ENCODE data around the gene C3. TPM values are rescaled to one million over a fixed set of nuclear protein-coding genes. Genes with fewer than 3 reads are reported as not detected.
"Not testable (repeated sequence)": the region's sequence is repeated elsewhere in the genome, so short reads cannot be mapped to it uniquely, and the experiment has no call there.

C3 gene
- total RNA-seq, 1 donor, result 14.1 TPM

DNA sequence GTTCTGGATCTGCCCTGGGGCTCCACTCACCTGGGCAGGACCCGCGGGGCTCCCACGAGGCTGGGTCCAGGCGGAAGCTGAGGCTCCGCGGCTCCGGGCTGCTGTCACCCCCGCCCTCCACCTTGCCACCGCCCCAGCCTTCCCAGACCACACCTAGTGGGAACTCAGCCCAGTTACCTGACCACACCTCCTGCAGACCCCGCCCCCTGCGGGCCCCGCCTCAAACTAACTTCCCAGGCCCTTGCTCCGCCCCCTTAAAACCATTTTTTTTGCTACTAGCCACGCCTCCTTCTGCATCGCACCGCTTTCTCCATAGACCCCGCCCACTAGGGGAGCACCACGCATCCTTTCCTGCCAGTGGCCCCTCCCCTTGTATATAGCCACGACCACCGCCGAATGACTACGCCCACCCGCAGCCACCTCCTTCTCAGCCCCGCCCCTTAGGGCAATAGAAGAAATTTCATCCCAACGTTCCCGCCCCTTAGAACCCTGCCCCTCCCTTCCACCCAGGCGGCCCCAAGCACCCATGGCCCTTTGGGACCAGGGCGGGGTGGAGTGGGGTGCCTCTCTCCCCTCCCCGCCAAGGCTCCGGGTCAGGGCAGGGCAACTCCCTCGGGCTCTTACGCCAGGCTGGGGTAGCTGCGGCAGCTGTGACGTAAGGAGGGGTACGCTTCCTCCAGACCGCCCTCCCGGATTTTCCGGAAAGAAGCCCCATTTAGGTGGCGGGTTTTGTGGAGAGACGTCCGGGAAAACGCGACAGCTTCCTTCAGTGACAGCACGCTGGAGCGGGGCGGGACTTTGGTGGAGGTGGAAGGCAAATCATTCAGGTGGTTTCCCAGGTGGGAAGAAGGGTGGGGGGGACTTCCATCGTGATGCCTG, 47.1 kb upstream of the C3 start, which contains the start of gene SH2D3A:
SH2D3A (minus strand) TSS at position 79 of the 879 bp plus-strand sequence. CDS start 3,687 bp downstream, outside the sequence.
- Histone ChIP-seq H3K4me2 (ENCODE audit: insufficient read depth, low read length) (no peak within 1 kb of the TSS), H3K9me3 (ENCODE audit: low read depth, low read length) (no peaks in the 10 kb centered on the region), H3K36me3 (ENCODE audit: insufficient read depth, low read length) (no peaks in the 10 kb centered on the region), H2AFZ (ENCODE audit: low read length) (no peak within 1 kb of the TSS), H4K20me1 (ENCODE audit: insufficient read depth, low read length) (no peaks in the 10 kb centered on the region), H3K27me3 (ENCODE audit: insufficient read depth, low read length) (peaks cover 22% of the 10 kb centered on the region), H3K4me3 (ENCODE audit: insufficient read depth, low read length) (no peak within 1 kb of the TSS), H3K79me2 (ENCODE audit: insufficient read depth, low read length) (no peaks in the 10 kb centered on the region), H3K4me1 (ENCODE audit: insufficient read depth, low read length) (no peaks in the 10 kb centered on the region), H3K27ac (ENCODE audit: low read depth, low read length) (no peak within 1 kb of the TSS)
- TF ChIP-seq, protein P1, sequence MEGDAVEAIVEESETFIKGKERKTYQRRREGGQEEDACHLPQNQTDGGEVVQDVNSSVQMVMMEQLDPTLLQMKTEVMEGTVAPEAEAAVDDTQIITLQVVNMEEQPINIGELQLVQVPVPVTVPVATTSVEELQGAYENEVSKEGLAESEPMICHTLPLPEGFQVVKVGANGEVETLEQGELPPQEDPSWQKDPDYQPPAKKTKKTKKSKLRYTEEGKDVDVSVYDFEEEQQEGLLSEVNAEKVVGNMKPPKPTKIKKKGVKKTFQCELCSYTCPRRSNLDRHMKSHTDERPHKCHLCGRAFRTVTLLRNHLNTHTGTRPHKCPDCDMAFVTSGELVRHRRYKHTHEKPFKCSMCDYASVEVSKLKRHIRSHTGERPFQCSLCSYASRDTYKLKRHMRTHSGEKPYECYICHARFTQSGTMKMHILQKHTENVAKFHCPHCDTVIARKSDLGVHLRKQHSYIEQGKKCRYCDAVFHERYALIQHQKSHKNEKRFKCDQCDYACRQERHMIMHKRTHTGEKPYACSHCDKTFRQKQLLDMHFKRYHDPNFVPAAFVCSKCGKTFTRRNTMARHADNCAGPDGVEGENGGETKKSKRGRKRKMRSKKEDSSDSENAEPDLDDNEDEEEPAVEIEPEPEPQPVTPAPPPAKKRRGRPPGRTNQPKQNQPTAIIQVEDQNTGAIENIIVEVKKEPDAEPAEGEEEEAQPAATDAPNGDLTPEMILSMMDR (IDR thresholded peaks at IDR 0.05; ENCODE audit: extremely low read depth, low read depth, low read length), result no peak
- DNase-seq (ENCODE audit: insufficient read length, low spot score, missing footprints), result peak; percentile 57

DNA sequence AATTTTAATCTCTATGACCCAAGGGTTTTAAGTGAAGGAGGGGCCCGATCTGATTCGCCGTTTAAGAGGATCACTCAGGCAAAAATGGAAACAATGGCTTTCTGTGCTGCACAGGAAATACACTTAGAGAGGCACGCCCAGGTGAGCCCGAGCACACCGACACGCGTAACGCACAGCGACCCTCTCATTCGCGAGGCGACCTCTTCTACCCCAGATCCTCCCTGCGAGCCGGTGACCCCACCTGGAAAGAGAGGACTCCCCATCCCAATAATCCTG, 46.6 kb upstream of the C3 start:
- Histone ChIP-seq H2AFZ (ENCODE audit: low read length) (no peak overlapping the region), H4K20me1 (ENCODE audit: insufficient read depth, low read length) (no peaks in the 10 kb centered on the region), H3K27me3 (ENCODE audit: insufficient read depth, low read length) (peaks cover 22% of the 10 kb centered on the region), H3K36me3 (ENCODE audit: insufficient read depth, low read length) (no peaks in the 10 kb centered on the region), H3K9me3 (ENCODE audit: low read depth, low read length) (no peaks in the 10 kb centered on the region), H3K4me2 (ENCODE audit: insufficient read depth, low read length) (no peak overlapping the region), H3K79me2 (ENCODE audit: insufficient read depth, low read length) (no peaks in the 10 kb centered on the region), H3K27ac (ENCODE audit: low read depth, low read length) (no peak overlapping the region), H3K4me1 (ENCODE audit: insufficient read depth, low read length) (no peaks in the 10 kb centered on the region), H3K4me3 (ENCODE audit: insufficient read depth, low read length) (no peak overlapping the region)
- TF ChIP-seq, protein P1 (IDR thresholded peaks at IDR 0.05; ENCODE audit: extremely low read depth, low read depth, low read length), result no peak
- peak; percentile 29 for DNase-seq (ENCODE audit: insufficient read length, low spot score, missing footprints)

DNA sequence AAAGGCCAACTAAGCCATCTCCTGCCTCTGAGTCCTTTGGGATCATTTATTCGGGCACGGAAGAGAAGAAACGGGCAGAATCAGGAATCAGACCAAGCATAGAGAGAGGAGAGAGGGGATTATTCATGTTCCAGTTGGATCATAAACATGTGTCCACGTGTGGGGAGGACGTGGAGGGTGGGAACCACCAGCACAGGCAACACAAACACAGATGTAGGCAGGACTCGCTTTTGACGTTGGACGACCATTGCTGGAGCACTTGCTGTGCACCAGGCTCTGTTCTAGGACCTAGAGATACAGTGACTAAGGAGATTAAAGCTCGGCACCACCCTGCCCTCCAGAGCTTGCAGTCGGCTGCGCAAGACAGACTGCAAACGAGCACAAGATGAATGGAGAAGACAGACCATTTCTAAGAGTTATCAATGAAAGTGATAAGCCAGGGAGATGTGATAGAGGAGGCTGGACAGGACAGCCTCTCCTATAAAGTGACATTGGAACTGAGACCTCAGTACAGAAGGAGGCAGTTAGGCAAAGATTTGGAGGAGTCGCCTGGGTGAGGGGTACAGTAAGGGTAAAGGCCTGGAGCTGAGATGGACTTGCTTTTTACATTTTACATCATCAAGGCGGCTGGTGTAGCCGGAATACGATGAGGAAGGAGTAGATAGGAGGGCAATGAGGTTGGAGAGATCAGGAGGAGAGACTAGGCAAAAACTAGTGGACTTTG, 46.1 kb upstream of the C3 start:
- H3K79me2 ChIP-seq (ENCODE audit: insufficient read depth, low read length), result no peaks in the 10 kb centered on the region
- no peak overlapping the region for H2AFZ ChIP-seq (ENCODE audit: low read length)
- H3K4me3 ChIP-seq (ENCODE audit: insufficient read depth, low read length), result no peak overlapping the region
- no peaks in the 10 kb centered on the region for H4K20me1 ChIP-seq (ENCODE audit: insufficient read depth, low read length)
- no peak overlapping the region for H3K4me2 ChIP-seq (ENCODE audit: insufficient read depth, low read length)
- no peak overlapping the region for H3K27ac ChIP-seq (ENCODE audit: low read depth, low read length)
- peaks cover 22% of the 10 kb centered on the region for H3K27me3 ChIP-seq (ENCODE audit: insufficient read depth, low read length)
- peak; percentile 79 for DNase-seq (ENCODE audit: insufficient read length, low spot score, missing footprints)
- TF ChIP-seq, protein P1 (IDR thresholded peaks at IDR 0.05; ENCODE audit: extremely low read depth, low read depth, low read length), result no peak
- H3K9me3 ChIP-seq (ENCODE audit: low read depth, low read length), result no peaks in the 10 kb centered on the region
- H3K36me3 ChIP-seq (ENCODE audit: insufficient read depth, low read length), result no peaks in the 10 kb centered on the region
- no peaks in the 10 kb centered on the region for H3K4me1 ChIP-seq (ENCODE audit: insufficient read depth, low read length)

DNA sequence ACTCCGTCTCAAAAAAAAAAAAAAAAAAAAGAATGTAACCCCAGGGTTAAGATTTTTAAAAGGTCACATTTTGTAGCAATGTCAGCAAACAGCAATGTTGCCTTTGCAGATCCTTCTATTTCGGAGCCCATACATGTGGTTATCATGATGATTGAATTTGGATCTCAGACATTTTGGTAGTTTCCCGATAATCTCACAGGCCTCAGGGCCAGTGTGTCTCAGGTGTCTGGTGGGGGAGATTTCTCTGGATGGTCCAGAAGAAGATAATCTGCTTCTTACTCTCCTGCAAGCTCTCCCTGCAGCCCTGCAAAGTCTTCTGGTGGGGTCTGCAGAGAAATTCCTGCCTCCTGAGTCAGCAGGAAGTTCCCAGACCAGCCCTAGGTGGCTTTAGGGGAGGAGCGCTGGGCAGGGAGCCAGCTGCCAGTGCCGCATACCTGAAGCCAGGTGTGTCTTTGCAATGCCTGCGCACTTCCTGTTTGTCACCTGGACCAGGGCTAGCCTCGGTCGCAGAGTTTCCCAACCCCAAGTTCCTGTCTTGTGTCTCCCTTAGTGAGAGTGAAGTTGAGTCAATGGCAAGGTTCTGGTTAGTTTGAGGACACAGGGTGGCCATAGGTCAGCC, 45.4 kb upstream of the C3 start:
- Histone ChIP-seq H3K27me3 (ENCODE audit: insufficient read depth, low read length) (peaks cover 22% of the 10 kb centered on the region), H3K4me2 (ENCODE audit: insufficient read depth, low read length) (no peak overlapping the region), H4K20me1 (ENCODE audit: insufficient read depth, low read length) (no peaks in the 10 kb centered on the region), H3K79me2 (ENCODE audit: insufficient read depth, low read length) (no peaks in the 10 kb centered on the region), H3K36me3 (ENCODE audit: insufficient read depth, low read length) (no peaks in the 10 kb centered on the region), H3K27ac (ENCODE audit: low read depth, low read length) (no peak overlapping the region), H3K4me1 (ENCODE audit: insufficient read depth, low read length) (no peaks in the 10 kb centered on the region), H3K4me3 (ENCODE audit: insufficient read depth, low read length) (no peak overlapping the region), H3K9me3 (ENCODE audit: low read depth, low read length) (no peaks in the 10 kb centered on the region), H2AFZ (ENCODE audit: low read length) (no peak overlapping the region)
- TF ChIP-seq, protein P1 (IDR thresholded peaks at IDR 0.05; ENCODE audit: extremely low read depth, low read depth, low read length), result no peak
- peak; percentile 63 for DNase-seq (ENCODE audit: insufficient read length, low spot score, missing footprints)

DNA sequence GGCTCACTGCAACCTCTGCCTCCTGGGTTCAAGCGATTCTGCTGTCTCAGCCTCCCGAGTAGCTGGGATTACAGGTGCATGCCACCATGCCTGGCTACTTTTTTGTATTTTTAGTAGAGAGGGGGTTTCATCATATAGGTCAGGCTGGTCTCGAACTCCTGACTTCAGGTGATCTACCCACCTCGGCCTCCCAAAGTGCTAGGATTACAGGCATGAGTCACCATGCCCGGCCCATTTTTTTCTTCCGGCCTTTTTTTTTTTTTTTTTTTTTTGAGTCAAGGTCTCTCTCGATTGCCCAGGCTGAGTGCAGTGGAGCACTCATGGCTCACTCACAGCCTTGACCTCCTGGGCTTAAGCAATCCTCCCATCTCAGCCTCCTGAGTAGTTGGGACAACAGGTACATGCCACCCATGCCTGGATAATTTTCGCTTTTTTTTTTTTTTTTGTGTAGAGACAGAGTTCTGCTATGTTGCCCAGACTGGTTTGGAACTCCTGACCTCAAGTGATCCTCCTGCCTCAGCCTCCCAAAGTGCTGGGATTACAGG, 41.9 kb upstream of the C3 start:
- H2AFZ ChIP-seq (ENCODE audit: low read length); H3K79me2 ChIP-seq (ENCODE audit: insufficient read depth, low read length); H3K36me3 ChIP-seq (ENCODE audit: insufficient read depth, low read length); DNase-seq (ENCODE audit: insufficient read length, low spot score, missing footprints); H3K27ac ChIP-seq (ENCODE audit: low read depth, low read length); H3K4me2 ChIP-seq (ENCODE audit: insufficient read depth, low read length); H3K9me3 ChIP-seq (ENCODE audit: low read depth, low read length); H3K4me3 ChIP-seq (ENCODE audit: insufficient read depth, low read length); H3K4me1 ChIP-seq (ENCODE audit: insufficient read depth, low read length); H4K20me1 ChIP-seq (ENCODE audit: insufficient read depth, low read length): not testable (repeated sequence)
- peaks cover 16% of the 10 kb centered on the region for H3K27me3 ChIP-seq (ENCODE audit: insufficient read depth, low read length)
